ENCODE results near the gene EXOC3L2. TPM values are rescaled to one million over a fixed set of nuclear protein-coding genes. Genes with fewer than 3 reads are reported as not detected.

The EXOC3L2 gene
- total and polyA plus RNA-seq, 2 donors from 2014 or later = 15.4 to 19.0 TPM

GRCh38 chr19:45215391-45216191 is 29.6 kb downstream of the EXOC3L2 start:
- H3K4me3 ChIP-seq (ENCODE audit: low read length in 3 of 3) = no peak overlapping the region
- FAIRE-seq = no peak

GRCh38 chr19:45213031-45213430 is 32.2 kb downstream of the EXOC3L2 start:
- intact Hi-C loops (cut with DNase I) = no loop called here
- peaks cover 3% of the 10 kb centered on the region for H3K27me3 ChIP-seq (ENCODE audit: control insufficient read depth, insufficient read depth, low read length)
- TF ChIP-seq CTCF (IDR thresholded peaks at IDR 0.05; ENCODE audit: borderline replicate concordance, extremely low read depth, insufficient read depth) = no peak
- peaks cover 0 to 20% (median 3%) of the 10 kb centered on the region in 3 donors for H3K4me1 ChIP-seq (ENCODE audit: control insufficient read depth in 2 of 3, insufficient read depth in 2 of 3, low read depth in 1 of 3, low read length in 3 of 3)
- no peak for FAIRE-seq
- H3K4me3 ChIP-seq (ENCODE audit: low read length in 3 of 3) = no peak overlapping the region
- no peaks in the 10 kb centered on the region for H3K9me3 ChIP-seq (ENCODE audit: control insufficient read depth in 2 of 3, insufficient read depth in 1 of 3, low read length in 3 of 3)
- no peaks in the 10 kb centered on the region for H3K36me3 ChIP-seq (ENCODE audit: control insufficient read depth in 2 of 3, insufficient read depth in 3 of 3, low read length in 3 of 3)
- DNase-seq = peak in 1 of 5 donors; percentile 62
- H3K9ac ChIP-seq (ENCODE audit: low read length in 3 of 3) = no peak overlapping the region
- peak overlapping the region; percentile 32 to 63 for H3K27ac ChIP-seq (ENCODE audit: low read depth in 2 of 2, low read length in 2 of 2)

More at GRCh38 chr19:45215391-45216191, 29.6 kb downstream of the EXOC3L2 start:
- peak; percentile 51 to 89 (median 69) for DNase-seq
- intact Hi-C loops (cut with DNase I) = no loop called here
- Histone ChIP-seq H3K4me1 (ENCODE audit: control insufficient read depth in 2 of 3, insufficient read depth in 2 of 3, low read depth in 1 of 3, low read length in 3 of 3) (peaks cover 0 to 20% (median 3%) of the 10 kb centered on the region in 3 donors), H3K36me3 (ENCODE audit: control insufficient read depth in 2 of 3, insufficient read depth in 3 of 3, low read length in 3 of 3) (no peaks in the 10 kb centered on the region), H3K27ac (ENCODE audit: low read depth in 2 of 2, low read length in 2 of 2) (peak overlapping the region in 1 of 2 donors; percentile 37), H3K27me3 (ENCODE audit: control insufficient read depth, insufficient read depth, low read length) (peaks cover 3% of the 10 kb centered on the region), H3K9me3 (ENCODE audit: control insufficient read depth in 2 of 3, insufficient read depth in 1 of 3, low read length in 3 of 3) (no peaks in the 10 kb centered on the region), H3K9ac (ENCODE audit: low read length in 3 of 3) (no peak overlapping the region)
- no peak for TF ChIP-seq CTCF (IDR thresholded peaks at IDR 0.05; ENCODE audit: borderline replicate concordance, extremely low read depth, insufficient read depth)

DNA sequence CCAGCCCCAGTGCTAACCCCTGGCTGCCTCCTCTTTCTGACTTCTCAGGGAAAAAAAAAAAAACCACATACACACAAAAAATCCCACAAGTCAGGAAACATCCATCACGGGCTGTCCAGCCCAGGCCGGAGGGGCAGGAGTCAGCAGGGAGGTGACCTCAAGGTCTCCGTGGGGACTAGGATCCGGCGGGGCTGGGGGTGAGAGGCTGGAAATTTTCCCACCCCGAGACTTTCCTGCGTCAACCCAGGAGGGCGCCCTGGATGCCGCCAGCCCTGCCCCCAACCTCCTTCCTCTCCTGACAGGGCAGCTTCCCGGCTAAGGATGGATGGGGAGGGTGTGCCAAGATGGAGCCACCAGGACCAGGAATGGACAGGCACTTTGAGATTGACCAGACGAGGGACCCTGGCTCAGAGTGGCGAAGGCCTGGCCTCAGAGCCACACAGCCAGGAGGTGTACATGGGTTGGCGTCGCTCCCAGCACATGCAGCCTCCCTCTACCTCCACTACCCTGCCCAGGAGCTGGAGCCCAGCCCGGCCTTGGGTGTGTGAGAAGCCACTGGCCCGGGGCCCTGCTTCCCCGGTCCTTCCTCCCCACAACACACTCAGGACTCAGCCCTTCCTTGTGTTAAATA is 33.3 kb downstream of the EXOC3L2 start:
- H3K9me3 ChIP-seq (ENCODE audit: control insufficient read depth in 2 of 3, insufficient read depth in 1 of 3, low read length in 3 of 3) = no peaks in the 10 kb centered on the region
- TF ChIP-seq CTCF (IDR thresholded peaks at IDR 0.05; ENCODE audit: borderline replicate concordance, extremely low read depth, insufficient read depth) = no peak
- no peak overlapping the region for H3K4me3 ChIP-seq (ENCODE audit: low read length in 3 of 3)
- H3K9ac ChIP-seq (ENCODE audit: low read length in 3 of 3) = no peak overlapping the region
- FAIRE-seq (no peak), DNase-seq (peak in 3 of 5 donors; percentile 38 to 90 (median 69))
- peak overlapping the region; percentile 51 to 64 for H3K27ac ChIP-seq (ENCODE audit: low read depth in 2 of 2, low read length in 2 of 2)
- intact Hi-C loops (cut with DNase I) = no loop called here
- no peaks in the 10 kb centered on the region for H3K27me3 ChIP-seq (ENCODE audit: control insufficient read depth, insufficient read depth, low read length)
- peaks cover 0 to 15% (median 0%) of the 10 kb centered on the region in 3 donors for H3K4me1 ChIP-seq (ENCODE audit: control insufficient read depth in 2 of 3, insufficient read depth in 2 of 3, low read depth in 1 of 3, low read length in 3 of 3)
- H3K36me3 ChIP-seq (ENCODE audit: control insufficient read depth in 2 of 3, insufficient read depth in 3 of 3, low read length in 3 of 3) = no peaks in the 10 kb centered on the region
